MM.1S (cell line): ENCODE results near the gene ZNF362.

Experiments
- DNase-seq: peaks from one replicate; pipeline ENCODE4 v3.0.0-alpha.2; 2015
- H2AFZ ChIP-seq: fragments of 300-600 bp; sonication (generic); 2 replicates; pipeline ENCODE4 v1.6.0; 2016; ENCODE audit warnings: antibody characterized with exemption, low read length
- H3F3A ChIP-seq: fragments of 300-600 bp; sonication (generic); 2 replicates; pipeline ENCODE4 v1.6.1; 2016; ENCODE audit warnings: mild to moderate bottlenecking, antibody characterized with exemption, low read length, moderate library complexity, mixed read lengths; ENCODE audit not compliant: insufficient read depth
- H3K27ac ChIP-seq: fragments of 300-600 bp; sonication (generic); 2 replicates; pipeline ENCODE4 v1.5.1; 2016; ENCODE audit warnings: mild to moderate bottlenecking, low read length
- H3K27me3 ChIP-seq: fragments of 300-600 bp; sonication (generic); replicated peaks from 2 replicates; pipeline ENCODE4 v1.6.0; 2016; ENCODE audit warnings: low read length; ENCODE audit not compliant: insufficient read depth
- H3K36me3 ChIP-seq: fragments of 300-600 bp; sonication (generic); replicated peaks from 2 replicates; pipeline ENCODE4 v1.6.1; 2016; ENCODE audit warnings: mild to moderate bottlenecking, low read length, mixed read lengths; ENCODE audit not compliant: insufficient read depth
- H3K4me1 ChIP-seq: fragments of 300-600 bp; sonication (generic); 2 replicates; pipeline ENCODE4 v1.6.1; 2016; ENCODE audit warnings: low read length, mixed read lengths
- H3K4me2 ChIP-seq: fragments of 300-600 bp; sonication (generic); 2 replicates; pipeline ENCODE4 v1.6.0; 2016; ENCODE audit warnings: low read depth, low read length
- H3K4me3 ChIP-seq: fragments of 300-600 bp; sonication (generic); 2 replicates; pipeline ENCODE4 v1.5.1; 2016; ENCODE audit warnings: low read length, mixed read lengths
- H3K79me2 ChIP-seq: fragments of 300-600 bp; sonication (generic); 2 replicates; pipeline ENCODE4 v1.6.1; 2016; ENCODE audit warnings: mixed run types, low read length, mixed read lengths
- H3K9ac ChIP-seq: fragments of 300-600 bp; sonication (generic); 2 replicates; pipeline ENCODE4 v1.6.1; 2016; ENCODE audit warnings: low read length, mixed read lengths
- H3K9me2 ChIP-seq: fragments of 300-600 bp; sonication (generic); replicated peaks from 2 replicates; pipeline ENCODE4 v1.6.1; 2016; ENCODE audit warnings: mild to moderate bottlenecking, low read length, mixed read lengths; ENCODE audit not compliant: insufficient read depth
- H3K9me3 ChIP-seq: fragments of 300-600 bp; sonication (generic); replicated peaks from 2 replicates; pipeline ENCODE4 v1.6.1; 2016; ENCODE audit warnings: mild to moderate bottlenecking, low read length, mixed read lengths; ENCODE audit not compliant: insufficient read depth
- H4K20me1 ChIP-seq: fragments of 300-600 bp; sonication (generic); 2 replicates; pipeline ENCODE4 v1.6.1; 2016; ENCODE audit warnings: mild to moderate bottlenecking, low read length, moderate library complexity, mixed read lengths; ENCODE audit not compliant: insufficient read depth
- EZH2 ChIP-seq: fragments of 300-600 bp; sonication (generic); optimal IDR thresholded peaks from 2 replicates; pipeline ENCODE3; 2017; ENCODE audit warnings: low read depth, mild to moderate bottlenecking, antibody characterized with exemption, low read length, mixed read lengths
- EZH2phosphoT487 ChIP-seq: fragments of 300-600 bp; sonication (generic); IDR thresholded peaks from 2 replicates; pipeline ENCODE4 v1.6.1; 2018; ENCODE audit warnings: antibody characterized with exemption, low read length
- TF ChIP-seq, protein P1 (sequence below): fragments of 300-600 bp; sonication (generic); IDR thresholded peaks from 2 replicates; pipeline ENCODE4 v1.5.1; 2016; ENCODE audit warnings: antibody characterized with exemption, low read length, mixed read lengths

The ZNF362 gene

DNA sequence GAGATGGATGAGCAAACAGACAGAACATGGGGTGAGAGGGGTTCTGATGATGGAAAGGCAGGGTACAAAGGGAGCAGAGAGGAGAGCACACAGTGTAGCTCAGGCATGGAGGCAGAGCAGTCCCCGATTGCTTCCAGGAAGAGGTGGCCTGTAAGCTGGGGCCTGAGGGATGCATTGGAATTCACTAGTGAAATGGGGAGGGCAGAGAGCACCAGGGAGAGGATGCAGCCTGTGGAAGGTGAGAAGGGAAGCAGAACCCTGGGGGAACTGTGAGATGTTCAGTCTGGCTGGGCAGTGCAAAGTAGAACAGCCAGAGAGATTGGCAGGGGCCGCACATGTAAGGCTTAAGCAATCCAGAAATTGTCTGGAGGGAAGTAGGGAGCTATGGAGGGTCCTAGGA lies 12.2 kb downstream of the ZNF362 start:
- H3K9me2 ChIP-seq: no peaks in the 10 kb centered on the region
- no peaks in the 10 kb centered on the region for H3F3A ChIP-seq
- DNase-seq: no peak
- no peaks in the 10 kb centered on the region for H3K36me3 ChIP-seq
- no peaks in the 10 kb centered on the region for H3K27me3 ChIP-seq
- H3K4me3 ChIP-seq: no peak overlapping the region
- H4K20me1 ChIP-seq: no peaks in the 10 kb centered on the region
- H3K4me2 ChIP-seq: no peak overlapping the region
- no peaks in the 10 kb centered on the region for H3K9me3 ChIP-seq
- TF ChIP-seq EZH2 (no peak), EZH2phosphoT487 (no peak)
- TF ChIP-seq, protein P1, sequence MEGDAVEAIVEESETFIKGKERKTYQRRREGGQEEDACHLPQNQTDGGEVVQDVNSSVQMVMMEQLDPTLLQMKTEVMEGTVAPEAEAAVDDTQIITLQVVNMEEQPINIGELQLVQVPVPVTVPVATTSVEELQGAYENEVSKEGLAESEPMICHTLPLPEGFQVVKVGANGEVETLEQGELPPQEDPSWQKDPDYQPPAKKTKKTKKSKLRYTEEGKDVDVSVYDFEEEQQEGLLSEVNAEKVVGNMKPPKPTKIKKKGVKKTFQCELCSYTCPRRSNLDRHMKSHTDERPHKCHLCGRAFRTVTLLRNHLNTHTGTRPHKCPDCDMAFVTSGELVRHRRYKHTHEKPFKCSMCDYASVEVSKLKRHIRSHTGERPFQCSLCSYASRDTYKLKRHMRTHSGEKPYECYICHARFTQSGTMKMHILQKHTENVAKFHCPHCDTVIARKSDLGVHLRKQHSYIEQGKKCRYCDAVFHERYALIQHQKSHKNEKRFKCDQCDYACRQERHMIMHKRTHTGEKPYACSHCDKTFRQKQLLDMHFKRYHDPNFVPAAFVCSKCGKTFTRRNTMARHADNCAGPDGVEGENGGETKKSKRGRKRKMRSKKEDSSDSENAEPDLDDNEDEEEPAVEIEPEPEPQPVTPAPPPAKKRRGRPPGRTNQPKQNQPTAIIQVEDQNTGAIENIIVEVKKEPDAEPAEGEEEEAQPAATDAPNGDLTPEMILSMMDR: no peak
- no peak overlapping the region for H2AFZ ChIP-seq
- no peaks in the 10 kb centered on the region for H3K4me1 ChIP-seq
- no peak overlapping the region for H3K27ac ChIP-seq
- H3K79me2 ChIP-seq: no peaks in the 10 kb centered on the region
- H3K9ac ChIP-seq: no peak overlapping the region

GRCh38 chr1:33268927-33269610 lies 12.8 kb downstream of the ZNF362 start:
- Histone ChIP-seq H3K4me1 (no peaks in the 10 kb centered on the region), H3K9me2 (no peaks in the 10 kb centered on the region), H3K27me3 (no peaks in the 10 kb centered on the region), H2AFZ (no peak overlapping the region), H4K20me1 (no peaks in the 10 kb centered on the region), H3K36me3 (no peaks in the 10 kb centered on the region), H3K79me2 (no peaks in the 10 kb centered on the region), H3F3A (no peaks in the 10 kb centered on the region), H3K4me3 (no peak overlapping the region), H3K27ac (no peak overlapping the region), H3K9me3 (no peaks in the 10 kb centered on the region), H3K4me2 (no peak overlapping the region), H3K9ac (no peak overlapping the region)
- no peak for DNase-seq
- TF ChIP-seq EZH2phosphoT487: no peak
- TF ChIP-seq, protein P1: no peak
- no peak for TF ChIP-seq EZH2

DNA sequence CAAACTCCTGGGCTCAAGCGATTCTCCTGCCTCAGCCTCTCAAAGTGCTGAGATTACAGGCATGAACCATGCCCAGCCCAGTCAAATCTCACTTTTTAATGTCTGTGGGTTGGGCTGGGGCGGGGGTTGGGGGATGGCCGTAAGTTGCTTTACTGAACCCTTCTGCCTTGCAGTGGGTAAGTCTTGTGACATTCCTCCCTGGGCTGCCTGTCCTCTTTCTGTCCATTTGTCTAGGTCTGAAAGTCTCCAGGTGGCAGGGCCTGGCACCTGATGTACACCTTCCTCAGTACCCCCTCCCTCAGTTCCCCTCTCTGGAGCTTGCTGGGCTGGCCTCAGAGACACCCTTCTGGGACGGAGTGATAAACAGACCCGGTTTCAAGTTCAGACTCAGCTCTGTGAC lies 13.3 kb downstream of the ZNF362 start:
- H3K4me2 ChIP-seq: no peak overlapping the region
- no peak for TF ChIP-seq EZH2phosphoT487
- no peak for TF ChIP-seq EZH2
- TF ChIP-seq, protein P1: no peak
- no peaks in the 10 kb centered on the region for H3K27me3 ChIP-seq
- H3K36me3 ChIP-seq: no peaks in the 10 kb centered on the region
- H3F3A ChIP-seq: no peaks in the 10 kb centered on the region
- no peak overlapping the region for H2AFZ ChIP-seq
- H3K4me3 ChIP-seq: no peak overlapping the region
- no peaks in the 10 kb centered on the region for H3K4me1 ChIP-seq
- H3K27ac ChIP-seq: no peak overlapping the region
- no peaks in the 10 kb centered on the region for H3K9me3 ChIP-seq
- no peaks in the 10 kb centered on the region for H3K9me2 ChIP-seq
- H3K9ac ChIP-seq: no peak overlapping the region
- DNase-seq: no peak
- no peaks in the 10 kb centered on the region for H3K79me2 ChIP-seq
- no peaks in the 10 kb centered on the region for H4K20me1 ChIP-seq
